Forelimb muscle (tissue), 1 donor: ENCODE data around the gene CGRRF1. TPM values are rescaled to one million over a fixed set of nuclear protein-coding genes. Genes with fewer than 3 reads are reported as not detected.

Experiments
- DNase-seq: peaks from one replicate; pipeline ENCODE4 v3.0.0-alpha.2; 2013; ENCODE audit warnings: low read depth
- polyA plus RNA-seq: library from polyadenylated mRNA; unstranded; fragments of 120-200 nt; gene quantifications from one replicate; pipeline ENCODE4 v1.2.1, GENCODE V29; 2013; ENCODE audit not compliant: insufficient read length

The CGRRF1 gene
- polyA plus RNA-seq, 1 donor, result 14.5 TPM

DNA sequence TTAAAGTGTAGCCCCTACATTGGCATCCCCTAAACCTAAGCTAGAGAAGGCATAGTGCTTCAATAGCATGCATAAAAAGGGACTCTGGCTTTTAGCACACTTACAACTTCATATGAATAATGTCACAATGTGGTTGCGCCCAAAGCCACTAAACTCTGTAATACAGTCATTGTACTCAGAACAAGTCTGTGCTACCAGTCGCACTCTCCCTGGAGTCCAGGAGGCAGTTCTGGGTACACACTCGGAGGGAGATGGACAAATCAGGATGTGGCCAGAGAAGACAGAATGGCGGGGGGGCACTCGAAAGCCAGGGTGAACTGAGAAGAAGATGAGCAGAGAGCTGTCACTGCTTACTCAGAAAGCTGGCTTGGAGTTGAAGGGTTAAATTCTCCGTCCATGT, 67.8 kb downstream of the CGRRF1 start:
- DNase-seq, result no peak

DNA sequence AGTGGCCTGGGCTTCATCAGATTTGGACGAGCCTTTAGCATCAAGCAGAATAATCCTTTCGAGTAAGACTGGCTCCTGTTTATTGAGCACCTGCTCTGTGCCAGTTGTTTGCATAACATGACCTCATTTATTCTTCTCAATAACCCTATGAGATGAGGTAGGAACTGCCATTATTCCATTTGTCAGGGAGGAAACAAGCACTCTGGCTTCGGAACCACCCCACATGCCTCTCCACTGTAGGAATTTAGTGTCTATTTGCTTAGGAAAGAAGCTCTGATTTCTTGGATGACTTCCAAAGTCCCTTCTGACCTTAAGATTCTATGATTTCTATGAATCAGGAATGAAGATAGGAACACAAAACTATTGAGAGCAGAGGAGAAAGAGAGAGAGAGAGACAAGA, 68.3 kb downstream of the CGRRF1 start:
- DNase-seq, result no peak

DNA sequence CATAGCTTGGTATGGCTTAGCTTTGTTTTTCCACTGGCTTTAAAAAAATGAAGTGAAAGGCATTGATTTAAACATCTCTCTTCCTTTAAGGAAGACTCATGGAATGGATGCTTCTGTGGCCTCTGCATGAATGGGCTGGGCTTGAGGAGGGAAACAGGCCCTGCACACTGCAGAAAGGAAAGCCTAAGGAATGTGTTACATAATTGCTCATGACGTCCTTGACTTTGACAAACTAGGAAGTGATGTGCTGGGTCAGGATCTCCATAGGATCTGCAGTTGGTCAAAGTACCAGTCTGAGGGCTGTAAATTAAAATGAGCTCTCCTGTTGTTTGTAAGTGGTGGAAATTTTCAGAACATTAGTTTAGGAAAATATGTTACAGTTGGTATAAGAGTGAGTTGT, 69.9 kb downstream of the CGRRF1 start:
- DNase-seq, result no peak

DNA sequence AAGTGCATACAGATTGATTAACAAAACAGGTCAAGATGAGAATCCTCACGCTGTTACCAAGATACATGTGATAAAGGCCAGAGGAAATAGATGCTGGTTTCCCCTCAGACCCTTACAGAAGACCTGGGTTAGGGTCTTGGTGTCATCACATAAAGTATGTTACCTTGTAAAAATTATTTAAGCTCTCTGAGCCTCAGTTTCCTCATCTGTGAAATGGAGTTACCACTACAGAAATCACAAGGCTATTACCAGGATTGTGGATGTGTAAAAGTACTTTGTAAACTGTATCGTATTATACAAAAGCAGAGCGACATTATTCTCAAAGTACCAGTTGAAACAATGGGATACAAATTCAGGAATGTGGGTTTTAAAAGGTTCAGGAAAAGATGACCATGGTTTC, 71.2 kb downstream of the CGRRF1 start:
- no peak for DNase-seq

DNA sequence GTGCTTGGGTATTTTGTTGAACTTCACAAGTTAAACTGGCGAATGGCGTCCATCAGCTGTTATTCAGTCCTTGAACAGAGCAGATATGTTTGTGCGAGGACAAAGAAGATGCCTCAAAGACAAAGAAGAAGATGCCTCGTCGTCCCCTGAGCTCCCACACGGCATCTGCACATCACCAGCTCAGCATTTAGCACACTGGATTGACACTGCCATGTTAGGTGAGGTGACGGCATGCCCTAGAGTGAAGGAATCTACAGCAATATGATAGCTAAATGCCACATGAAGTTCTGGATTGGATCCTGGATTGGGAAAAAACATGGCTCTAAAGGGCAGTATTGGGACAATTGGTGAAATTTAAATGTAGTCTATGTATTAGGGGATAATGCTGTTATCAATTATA, 72.6 kb downstream of the CGRRF1 start:
- no peak for DNase-seq

DNA sequence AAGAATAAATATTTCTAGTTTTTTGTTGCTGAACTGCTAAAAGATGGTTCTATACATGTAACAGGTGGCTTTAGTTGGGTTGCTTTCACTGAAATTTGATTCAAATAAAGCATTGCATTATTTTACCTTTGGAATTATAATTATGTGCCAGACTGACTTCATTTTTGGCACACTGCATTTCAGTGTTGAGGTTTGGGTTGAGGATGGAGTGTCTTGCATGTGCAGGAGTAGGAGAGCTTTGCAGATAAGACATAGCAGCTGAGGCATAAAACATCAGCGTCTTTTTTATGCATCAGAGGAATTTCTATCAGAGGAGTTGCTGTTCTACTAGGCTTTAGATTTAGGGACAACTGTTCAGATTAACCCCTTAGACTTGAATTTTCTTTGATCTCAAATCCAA, 74.4 kb downstream of the CGRRF1 start:
- no peak for DNase-seq

DNA sequence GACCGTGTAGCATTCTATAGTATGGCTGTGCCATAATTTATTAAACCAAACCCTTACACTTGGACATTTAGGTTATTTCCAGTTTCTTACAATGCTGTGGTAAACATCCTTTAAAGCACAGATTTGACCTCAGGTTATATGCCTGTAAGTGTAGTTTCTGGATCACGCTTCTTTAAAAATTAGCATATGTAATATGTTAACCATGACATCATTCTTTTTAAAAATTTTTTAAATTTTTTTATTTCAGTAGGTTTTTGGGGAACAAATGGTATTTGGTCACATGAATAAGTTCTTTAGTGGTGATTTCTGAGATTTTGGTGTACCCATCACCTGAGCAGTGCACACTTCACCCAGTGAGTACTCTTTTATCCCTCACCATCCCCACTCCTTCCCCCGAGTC, 75.5 kb downstream of the CGRRF1 start:
- no peak for DNase-seq

Other genes with a start within 250 kb of the CGRRF1 start
- gene CDKN3, start 112.9 kb upstream of the CGRRF1 start, polyA plus RNA-seq, result 31.4 TPM
- gene CNIH1, start 68.5 kb upstream of the CGRRF1 start, polyA plus RNA-seq, result 183 TPM
- gene GMFB, start 20.9 kb upstream of the CGRRF1 start, polyA plus RNA-seq, result 49.0 TPM
- gene SAMD4A, start 57.2 kb downstream of the CGRRF1 start, polyA plus RNA-seq, result 65.1 TPM